Measurements from ENCODE around the gene RGS4. TPM values are rescaled to one million over a fixed set of nuclear protein-coding genes. Genes with fewer than 3 reads are reported as not detected.
A peak's percentile ranks its signal among the peaks of the same experiment; 100 is the strongest.

RGS4 gene
- total RNA-seq, result 1 to 10 TPM in 2 of 3 donors, not detected in 1; 2.0 to 6.7 TPM

DNA sequence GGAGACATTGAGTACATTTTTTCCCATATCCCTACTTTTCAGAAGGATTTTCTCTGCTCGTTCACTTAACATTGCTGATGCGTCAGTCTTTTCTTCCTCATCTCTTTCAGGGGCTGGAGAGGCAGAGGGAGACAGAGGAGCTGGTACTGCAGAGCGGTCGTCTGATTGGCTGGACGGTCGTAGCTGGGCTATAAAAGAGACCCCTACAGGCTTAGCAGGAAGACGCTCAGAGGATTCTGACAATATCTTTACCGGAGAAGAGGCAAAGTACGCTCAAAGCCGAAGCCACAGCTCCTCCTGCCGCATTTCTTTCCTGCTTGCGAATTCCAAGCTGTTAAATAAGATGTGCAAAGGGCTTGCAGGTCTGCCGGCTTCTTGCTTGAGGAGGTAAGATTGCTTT is at the start of gene RGS4:
Gene RGS4, plus strand, starts transcription at position 220 of the 400 bp plus-strand sequence. Its CDS starts 124 bp downstream, at position 344.
- no peak for DNase-seq (ENCODE audit: low spot score in 2 of 2)
- no peaks in the 10 kb centered on the region for H3K27me3 ChIP-seq
- TF ChIP-seq, protein P1, sequence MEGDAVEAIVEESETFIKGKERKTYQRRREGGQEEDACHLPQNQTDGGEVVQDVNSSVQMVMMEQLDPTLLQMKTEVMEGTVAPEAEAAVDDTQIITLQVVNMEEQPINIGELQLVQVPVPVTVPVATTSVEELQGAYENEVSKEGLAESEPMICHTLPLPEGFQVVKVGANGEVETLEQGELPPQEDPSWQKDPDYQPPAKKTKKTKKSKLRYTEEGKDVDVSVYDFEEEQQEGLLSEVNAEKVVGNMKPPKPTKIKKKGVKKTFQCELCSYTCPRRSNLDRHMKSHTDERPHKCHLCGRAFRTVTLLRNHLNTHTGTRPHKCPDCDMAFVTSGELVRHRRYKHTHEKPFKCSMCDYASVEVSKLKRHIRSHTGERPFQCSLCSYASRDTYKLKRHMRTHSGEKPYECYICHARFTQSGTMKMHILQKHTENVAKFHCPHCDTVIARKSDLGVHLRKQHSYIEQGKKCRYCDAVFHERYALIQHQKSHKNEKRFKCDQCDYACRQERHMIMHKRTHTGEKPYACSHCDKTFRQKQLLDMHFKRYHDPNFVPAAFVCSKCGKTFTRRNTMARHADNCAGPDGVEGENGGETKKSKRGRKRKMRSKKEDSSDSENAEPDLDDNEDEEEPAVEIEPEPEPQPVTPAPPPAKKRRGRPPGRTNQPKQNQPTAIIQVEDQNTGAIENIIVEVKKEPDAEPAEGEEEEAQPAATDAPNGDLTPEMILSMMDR (IDR thresholded peaks at IDR 0.05), result peak in 1 of 3 donors; percentile 9
- TF ChIP-seq POLR2AphosphoS5 (IDR thresholded peaks at IDR 0.05), result no peak
- no peaks in the 10 kb centered on the region for H3K4me1 ChIP-seq
- no peaks in the 10 kb centered on the region for H3K36me3 ChIP-seq
- H3K4me3 ChIP-seq, result peak within 1 kb of the TSS; percentile 7 to 45 (median 33)
- intact Hi-C loops (cut with DNase I; ENCODE audit: low total_unique reads), result no loop called here
- no peaks in the 10 kb centered on the region for H3K9me3 ChIP-seq
- no peak within 1 kb of the TSS for H3K27ac ChIP-seq

DNA sequence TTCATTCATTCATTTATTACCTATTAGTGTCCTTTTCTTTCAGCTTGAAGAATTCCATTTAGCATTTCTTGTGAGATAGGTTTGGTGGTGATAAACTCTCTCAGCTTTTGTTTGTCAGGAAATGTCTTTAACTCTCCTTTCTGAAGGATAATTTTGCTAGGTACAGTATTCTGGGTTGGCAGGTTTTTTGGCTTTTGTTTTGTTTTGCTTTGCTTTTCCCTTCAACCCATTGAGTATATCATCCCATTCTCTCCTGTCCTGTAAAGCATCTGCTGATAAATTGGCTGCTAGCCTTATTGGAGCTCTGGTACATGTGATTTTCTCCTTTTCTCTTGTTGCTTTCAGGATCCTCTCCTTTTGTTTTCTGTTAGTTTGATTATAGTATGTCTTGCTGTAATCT is 47.0 kb upstream of the RGS4 start:
- intact Hi-C loops (cut with DNase I; ENCODE audit: low total_unique reads), result no loop called here
- Histone ChIP-seq H3K27me3 (no peaks in the 10 kb centered on the region), H3K36me3 (no peaks in the 10 kb centered on the region), H3K27ac (no peak overlapping the region), H3K4me3 (no peak overlapping the region), H3K4me1 (no peaks in the 10 kb centered on the region), H3K9me3 (peaks cover 16 to 17% of the 10 kb centered on the region in 2 donors)
- TF ChIP-seq, protein P1 (IDR thresholded peaks at IDR 0.05), result no peak
- TF ChIP-seq POLR2A (IDR thresholded peaks at IDR 0.05) (no peak), POLR2AphosphoS5 (IDR thresholded peaks at IDR 0.05) (no peak)
- DNase-seq (ENCODE audit: low spot score in 2 of 2), result no peak

DNA sequence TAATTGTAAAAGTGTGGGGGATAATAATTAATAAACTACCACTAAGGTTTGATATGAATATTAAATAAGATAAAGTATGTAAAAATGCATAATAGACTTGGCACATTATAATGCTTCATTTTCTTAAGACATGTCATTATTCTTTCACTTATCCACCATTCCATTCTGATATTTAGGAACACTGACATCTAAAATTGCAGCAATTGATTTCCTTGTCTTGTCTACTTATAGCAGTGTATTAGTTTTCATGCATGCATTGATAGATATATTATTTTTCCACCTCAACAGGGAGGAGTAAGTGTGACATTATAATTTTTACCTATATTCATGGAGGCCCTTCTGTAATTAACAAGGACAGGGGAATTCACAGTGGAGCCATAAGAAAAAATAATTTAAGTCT is 41.6 kb upstream of the RGS4 start:
- H3K36me3 ChIP-seq, result no peaks in the 10 kb centered on the region
- H3K9me3 ChIP-seq, result peaks cover 8 to 10% of the 10 kb centered on the region in 2 donors
- no peak overlapping the region for H3K4me3 ChIP-seq
- no peak overlapping the region for H3K27ac ChIP-seq
- TF ChIP-seq POLR2AphosphoS5 (IDR thresholded peaks at IDR 0.05), result no peak
- no peaks in the 10 kb centered on the region for H3K27me3 ChIP-seq
- DNase-seq (ENCODE audit: low spot score in 2 of 2), result no peak
- H3K4me1 ChIP-seq, result no peaks in the 10 kb centered on the region
- intact Hi-C loops (cut with DNase I; ENCODE audit: low total_unique reads), result no loop called here

DNA sequence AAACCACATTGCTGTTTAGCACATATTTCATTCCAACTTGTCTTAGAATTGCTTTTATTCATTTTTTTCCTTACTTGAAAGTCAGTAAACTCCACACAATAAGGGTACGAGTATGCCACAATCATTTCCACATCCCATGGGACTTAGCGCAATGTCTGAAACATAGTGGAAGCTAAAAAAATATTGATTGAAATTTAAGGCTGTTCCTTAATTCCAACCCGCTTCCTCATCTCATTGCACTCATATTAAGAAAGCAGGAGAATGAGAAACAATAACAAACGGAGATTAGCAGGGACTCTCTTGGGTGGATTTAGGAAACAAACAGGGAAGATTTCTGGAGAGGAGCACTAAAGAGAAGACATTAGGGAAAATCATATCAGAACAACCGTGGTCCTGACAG is 39.3 kb upstream of the RGS4 start:
- no peak for DNase-seq (ENCODE audit: low spot score in 2 of 2)
- no peak overlapping the region for H3K4me3 ChIP-seq
- H3K27me3 ChIP-seq, result no peaks in the 10 kb centered on the region
- TF ChIP-seq, protein P1 (IDR thresholded peaks at IDR 0.05), result no peak
- TF ChIP-seq POLR2A (IDR thresholded peaks at IDR 0.05) (no peak), POLR2AphosphoS5 (IDR thresholded peaks at IDR 0.05) (no peak)
- no peaks in the 10 kb centered on the region for H3K4me1 ChIP-seq
- no peaks in the 10 kb centered on the region for H3K9me3 ChIP-seq
- no peaks in the 10 kb centered on the region for H3K36me3 ChIP-seq
- intact Hi-C loops (cut with DNase I; ENCODE audit: low total_unique reads), result no loop called here
- no peak overlapping the region for H3K27ac ChIP-seq

DNA sequence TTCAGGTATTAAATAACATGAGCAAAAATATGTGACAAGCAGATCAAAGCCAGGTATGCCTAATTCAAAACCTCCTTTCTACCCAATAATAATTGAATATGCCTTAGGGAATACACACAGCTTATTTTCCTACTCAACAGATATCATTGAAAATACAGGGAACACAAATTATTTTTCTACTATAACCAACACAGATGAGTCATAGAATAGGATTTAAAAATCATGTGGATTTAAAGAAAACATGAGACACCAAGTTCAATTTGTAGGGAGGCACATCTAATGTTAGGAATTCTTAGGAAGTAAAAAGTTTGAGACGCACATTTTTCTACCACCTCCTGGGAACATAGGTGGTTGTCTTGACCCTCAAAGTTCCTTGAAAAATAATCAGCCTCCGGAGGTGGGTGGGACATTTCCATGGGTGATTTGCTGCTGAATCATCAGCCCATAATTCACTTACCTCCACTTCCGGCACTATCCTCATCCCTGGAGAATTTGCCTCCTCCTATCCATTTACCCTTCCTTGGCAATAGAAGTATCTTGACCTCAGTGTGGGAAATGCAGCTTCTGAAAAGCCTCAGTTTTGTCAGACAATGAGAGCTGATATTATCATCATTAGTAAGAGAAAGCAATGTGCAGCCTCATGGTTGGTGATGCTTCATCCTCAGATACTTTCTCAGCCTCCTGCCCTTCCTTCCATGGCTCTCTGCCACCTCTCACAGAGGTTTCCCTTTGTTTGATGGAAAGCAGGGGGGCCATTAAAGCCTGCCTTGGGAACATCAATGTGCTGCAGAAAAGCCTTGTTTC is 33.5 kb upstream of the RGS4 start:
- Histone ChIP-seq H3K36me3 (no peaks in the 10 kb centered on the region), H3K4me1 (no peaks in the 10 kb centered on the region), H3K27ac (no peak overlapping the region), H3K27me3 (no peaks in the 10 kb centered on the region), H3K9me3 (no peaks in the 10 kb centered on the region), H3K4me3 (no peak overlapping the region)
- intact Hi-C loops (cut with DNase I; ENCODE audit: low total_unique reads), result no loop called here
- no peak for DNase-seq (ENCODE audit: low spot score in 2 of 2)
- TF ChIP-seq, protein P1 (IDR thresholded peaks at IDR 0.05), result no peak
- TF ChIP-seq POLR2AphosphoS5 (IDR thresholded peaks at IDR 0.05) (no peak), POLR2A (IDR thresholded peaks at IDR 0.05) (no peak)
